ES-I3 (cell line): ENCODE measurements around the gene TRIM50.
"Not testable (repeated sequence)": the region's sequence is repeated elsewhere in the genome, so short reads cannot be mapped to it uniquely, and the experiment has no call there.

Experiments used
- H3K36me3 ChIP-seq: 2 replicates; pipeline ENCODE4 v1.6.1; 2013; ENCODE audit warnings: mild to moderate bottlenecking, low read length, control low read depth, moderate library complexity; ENCODE audit not compliant: insufficient read depth
- H3K4me1 ChIP-seq: 2 replicates; pipeline ENCODE4 v1.6.1; 2013; ENCODE audit warnings: mild to moderate bottlenecking, control low read depth, low read length; ENCODE audit not compliant: insufficient read depth
- H3K9ac ChIP-seq: 2 replicates; pipeline ENCODE4 v1.6.1; 2013; ENCODE audit warnings: low read depth, mild to moderate bottlenecking, low read length, moderate library complexity
- H3K9me3 ChIP-seq: 2 replicates; pipeline ENCODE4 v1.6.1; 2013; ENCODE audit warnings: mild to moderate bottlenecking, low read length, moderate library complexity; ENCODE audit not compliant: control insufficient read depth, insufficient read depth

The TRIM50 gene

GRCh38 chr7:73297235-73297634 lies 30.6 kb downstream of the TRIM50 start:
- not testable (repeated sequence) for H3K9me3 ChIP-seq, H3K9ac ChIP-seq, H3K36me3 ChIP-seq, H3K4me1 ChIP-seq

- H3K4me1 ChIP-seq, H3K9ac ChIP-seq, H3K9me3 ChIP-seq, H3K36me3 ChIP-seq: not testable (repeated sequence)
Observed at GRCh38 chr7:73277210-73277609, 50.7 kb downstream of the TRIM50 start.

GRCh38 chr7:73267813-73268212 lies 60.1 kb downstream of the TRIM50 start:
- H3K36me3 ChIP-seq, H3K4me1 ChIP-seq, H3K9me3 ChIP-seq, H3K9ac ChIP-seq: not testable (repeated sequence)

- not testable (repeated sequence) for H3K9ac ChIP-seq, H3K9me3 ChIP-seq, H3K36me3 ChIP-seq, H3K4me1 ChIP-seq
Observed at GRCh38 chr7:73266719-73267368, 61.0 kb downstream of the TRIM50 start.
